NCI-H187 treated with DMSO at 0.1 percent for 48 hours (cell line): ENCODE results near the gene NAA38.

ENCODE experiments used
- DNase-seq: peaks from one replicate; lab custom pipeline; 2025; lab: John Stamatoyannopoulos, UW

Gene NAA38

GRCh38 chr17:7852919-7853690, 4.3 kb downstream of the NAA38 start:
- no peak for DNase-seq

- DNase-seq, result no peak
Measured at GRCh38 chr17:7852262-7852670, 5.1 kb downstream of the NAA38 start.

DNA sequence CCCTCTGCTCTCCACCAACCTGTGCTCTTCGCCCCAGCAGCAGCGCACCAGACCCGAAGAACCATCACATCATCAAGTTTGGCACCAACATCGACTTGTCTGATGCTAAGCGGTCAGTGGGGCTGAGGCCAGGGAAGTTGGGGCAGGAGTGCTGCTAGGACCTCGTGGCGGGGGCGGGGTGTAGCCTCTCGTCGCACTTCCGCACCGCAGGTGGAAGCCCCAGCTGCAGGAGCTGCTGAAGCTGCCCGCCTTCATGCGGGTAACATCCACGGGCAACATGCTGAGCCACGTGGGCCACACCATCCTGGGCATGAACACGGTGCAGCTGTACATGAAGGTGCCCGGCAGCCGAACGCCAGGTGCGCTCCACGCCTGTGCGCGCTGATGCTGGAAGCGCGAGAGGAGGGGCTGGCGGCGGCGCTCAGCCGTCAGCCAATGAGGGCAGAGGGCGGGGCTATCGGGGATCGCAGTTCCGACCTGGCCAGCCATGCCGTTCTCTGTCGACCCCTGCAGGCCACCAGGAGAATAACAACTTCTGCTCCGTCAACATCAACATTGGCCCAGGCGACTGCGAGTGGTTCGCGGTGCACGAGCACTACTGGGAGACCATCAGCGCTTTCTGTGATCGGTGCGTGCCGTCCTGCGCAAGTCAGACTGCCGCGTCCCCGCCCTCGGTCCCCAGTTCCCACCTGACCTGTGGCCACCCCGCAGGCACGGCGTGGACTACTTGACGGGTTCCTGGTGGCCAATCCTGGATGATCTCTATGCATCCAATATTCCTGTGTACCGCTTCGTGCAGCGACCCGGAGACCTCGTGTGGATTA, 5.7 kb downstream of the NAA38 start:
- no peak for DNase-seq

DNA sequence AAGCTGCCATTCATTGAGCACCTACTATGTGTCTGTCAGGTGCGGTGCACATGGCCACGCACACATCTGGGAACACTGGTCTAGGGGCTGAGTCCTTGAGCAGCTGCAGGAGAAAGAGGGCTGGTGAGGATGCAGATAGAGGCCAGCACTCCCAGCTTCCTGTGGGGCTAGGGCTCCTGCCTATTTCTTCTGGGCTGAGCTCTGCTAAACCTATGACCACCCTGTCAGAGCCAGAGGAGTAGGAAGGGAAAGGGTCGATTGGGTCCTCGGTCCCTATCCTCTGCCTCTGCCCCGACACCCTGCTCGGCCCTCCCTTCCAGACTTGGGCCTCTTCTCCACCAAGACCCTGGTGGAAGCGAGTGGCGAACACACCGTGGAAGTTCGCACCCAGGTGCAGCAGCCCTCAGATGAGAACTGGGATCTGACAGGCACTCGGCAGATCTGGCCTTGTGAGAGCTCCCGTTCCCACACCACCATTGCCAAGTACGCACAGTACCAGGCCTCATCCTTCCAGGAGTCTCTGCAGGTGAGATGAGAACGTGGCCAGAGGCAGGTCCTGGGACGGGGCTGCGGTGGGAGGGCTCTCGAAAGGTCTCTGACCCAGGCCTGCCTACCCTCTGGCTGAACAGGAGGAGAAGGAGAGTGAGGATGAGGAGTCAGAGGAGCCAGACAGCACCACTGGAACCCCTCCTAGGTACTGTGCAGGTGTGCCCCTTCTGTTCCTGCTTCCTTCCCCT, 6.5 kb downstream of the NAA38 start:
- DNase-seq, result no peak

DNA sequence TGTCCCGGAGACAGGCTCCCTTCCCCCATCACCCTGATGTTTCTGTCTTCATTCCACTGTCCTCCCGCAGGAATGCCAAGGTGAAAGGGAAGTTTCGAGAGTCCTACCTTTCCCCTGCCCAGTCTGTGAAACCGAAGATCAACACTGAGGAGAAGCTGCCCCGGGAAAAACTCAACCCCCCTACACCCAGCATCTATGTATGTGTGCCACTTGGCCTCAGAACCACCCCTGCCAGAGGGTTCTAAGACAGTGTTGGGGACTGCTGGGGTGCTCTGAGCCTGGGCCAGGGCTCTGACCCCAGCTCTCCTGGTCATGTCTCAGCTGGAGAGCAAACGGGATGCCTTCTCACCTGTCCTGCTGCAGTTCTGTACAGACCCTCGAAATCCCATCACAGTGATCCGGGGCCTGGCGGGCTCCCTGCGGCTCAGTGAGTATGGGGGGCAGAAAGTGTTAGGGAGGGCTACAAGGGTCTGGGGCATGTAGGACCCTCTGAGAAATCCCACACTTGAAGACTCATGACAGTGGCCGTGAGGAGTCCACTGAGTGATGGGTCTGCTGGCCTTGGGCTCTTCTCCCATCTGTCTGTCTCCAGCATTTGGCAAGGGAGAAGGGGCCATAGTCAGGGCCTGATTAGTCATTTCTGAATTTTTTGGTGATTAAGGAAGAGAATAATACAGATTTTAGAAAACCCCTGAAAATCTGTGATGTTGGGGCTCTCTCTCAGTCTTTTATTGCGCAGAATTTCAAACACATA, 7.4 kb downstream of the NAA38 start:
- DNase-seq, result no peak

DNA sequence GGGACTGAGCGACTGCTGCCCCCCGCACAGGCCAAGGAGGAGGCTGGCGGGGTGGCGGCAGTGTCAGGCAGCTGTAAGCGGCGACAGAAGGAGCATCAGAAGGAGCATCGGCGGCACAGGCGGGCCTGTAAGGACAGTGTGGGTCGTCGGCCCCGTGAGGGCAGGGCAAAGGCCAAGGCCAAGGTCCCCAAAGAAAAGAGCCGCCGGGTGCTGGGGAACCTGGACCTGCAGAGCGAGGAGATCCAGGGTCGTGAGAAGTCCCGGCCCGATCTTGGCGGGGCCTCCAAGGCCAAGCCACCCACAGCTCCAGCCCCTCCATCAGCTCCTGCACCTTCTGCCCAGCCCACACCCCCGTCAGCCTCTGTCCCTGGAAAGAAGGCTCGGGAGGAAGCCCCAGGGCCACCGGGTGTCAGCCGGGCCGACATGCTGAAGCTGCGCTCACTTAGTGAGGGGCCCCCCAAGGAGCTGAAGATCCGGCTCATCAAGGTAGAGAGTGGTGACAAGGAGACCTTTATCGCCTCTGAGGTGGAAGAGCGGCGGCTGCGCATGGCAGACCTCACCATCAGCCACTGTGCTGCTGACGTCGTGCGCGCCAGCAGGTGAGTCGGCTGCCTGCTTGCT, 8.1 kb downstream of the NAA38 start:
- DNase-seq, result no peak

GRCh38 chr17:7848739-7849129, 8.6 kb downstream of the NAA38 start:
- DNase-seq, result no peak

DNA sequence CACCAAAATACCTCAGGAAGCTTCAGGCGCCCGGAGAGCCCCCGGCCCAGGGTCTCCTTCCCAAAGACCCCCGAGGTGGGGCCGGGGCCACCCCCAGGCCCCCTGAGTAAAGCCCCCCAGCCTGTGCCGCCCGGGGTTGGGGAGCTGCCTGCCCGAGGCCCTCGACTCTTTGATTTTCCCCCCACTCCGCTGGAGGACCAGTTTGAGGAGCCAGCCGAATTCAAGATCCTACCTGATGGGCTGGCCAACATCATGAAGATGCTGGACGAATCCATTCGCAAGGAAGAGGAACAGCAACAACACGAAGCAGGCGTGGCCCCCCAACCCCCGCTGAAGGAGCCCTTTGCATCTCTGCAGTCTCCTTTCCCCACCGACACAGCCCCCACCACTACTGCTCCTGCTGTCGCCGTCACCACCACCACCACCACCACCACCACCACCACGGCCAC, 9.2 kb downstream of the NAA38 start:
- no peak for DNase-seq

DNA sequence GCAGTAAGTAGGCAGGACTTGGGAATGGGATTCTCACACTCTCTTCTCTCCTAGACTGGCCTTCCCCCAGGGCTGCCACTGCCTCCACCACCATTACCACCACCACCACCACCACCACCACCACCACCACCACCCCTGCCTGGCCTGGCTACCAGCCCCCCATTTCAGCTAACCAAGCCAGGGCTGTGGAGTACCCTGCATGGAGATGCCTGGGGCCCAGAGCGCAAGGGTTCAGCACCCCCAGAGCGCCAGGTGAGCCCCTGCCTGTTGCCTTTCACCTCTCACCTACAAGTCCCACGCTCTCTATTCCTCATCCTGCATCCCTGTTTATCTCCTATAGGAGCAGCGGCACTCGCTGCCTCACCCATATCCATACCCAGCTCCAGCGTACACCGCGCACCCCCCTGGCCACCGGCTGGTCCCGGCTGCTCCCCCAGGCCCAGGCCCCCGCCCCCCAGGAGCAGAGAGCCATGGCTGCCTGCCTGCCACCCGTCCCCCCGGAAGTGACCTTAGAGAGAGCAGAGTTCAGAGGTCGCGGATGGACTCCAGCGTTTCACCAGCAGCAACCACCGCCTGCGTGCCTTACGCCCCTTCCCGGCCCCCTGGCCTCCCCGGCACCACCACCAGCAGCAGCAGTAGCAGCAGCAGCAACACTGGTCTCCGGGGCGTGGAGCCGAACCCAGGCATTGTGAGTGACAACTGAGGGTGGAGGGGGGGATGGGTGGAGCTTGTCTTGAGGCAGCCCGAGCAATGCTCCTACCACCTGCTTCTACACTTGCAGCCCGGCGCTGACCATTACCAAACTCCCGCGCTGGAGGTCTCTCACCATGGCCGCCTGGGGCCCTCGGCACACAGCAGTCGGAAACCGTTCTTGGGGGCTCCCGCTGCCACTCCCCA, 10.3 kb downstream of the NAA38 start:
- DNase-seq, result no peak

DNA sequence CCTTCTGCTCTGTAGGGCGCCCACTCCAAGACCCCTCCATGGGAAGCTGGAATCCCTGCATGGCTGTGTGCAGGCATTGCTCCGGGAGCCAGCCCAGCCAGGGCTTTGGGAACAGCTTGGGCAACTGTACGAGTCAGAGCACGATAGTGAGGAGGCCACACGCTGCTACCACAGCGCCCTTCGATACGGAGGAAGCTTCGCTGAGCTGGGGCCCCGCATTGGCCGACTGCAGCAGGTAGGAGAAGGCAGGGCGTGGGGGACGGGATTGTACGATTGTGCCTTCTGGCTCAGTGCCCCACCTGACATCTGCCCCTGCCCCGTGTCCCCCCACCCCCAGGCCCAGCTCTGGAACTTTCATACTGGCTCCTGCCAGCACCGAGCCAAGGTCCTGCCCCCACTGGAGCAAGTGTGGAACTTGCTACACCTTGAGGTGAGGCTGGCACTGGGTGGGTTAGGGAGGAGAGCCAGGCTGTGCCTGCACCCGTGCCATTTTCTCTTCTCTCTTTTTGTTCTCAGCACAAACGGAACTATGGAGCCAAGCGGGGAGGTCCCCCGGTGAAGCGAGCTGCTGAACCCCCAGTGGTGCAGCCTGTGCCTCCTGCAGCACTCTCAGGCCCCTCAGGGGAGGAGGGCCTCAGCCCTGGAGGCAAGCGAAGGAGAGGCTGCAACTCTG, 11.2 kb downstream of the NAA38 start:
- no peak for DNase-seq

DNA sequence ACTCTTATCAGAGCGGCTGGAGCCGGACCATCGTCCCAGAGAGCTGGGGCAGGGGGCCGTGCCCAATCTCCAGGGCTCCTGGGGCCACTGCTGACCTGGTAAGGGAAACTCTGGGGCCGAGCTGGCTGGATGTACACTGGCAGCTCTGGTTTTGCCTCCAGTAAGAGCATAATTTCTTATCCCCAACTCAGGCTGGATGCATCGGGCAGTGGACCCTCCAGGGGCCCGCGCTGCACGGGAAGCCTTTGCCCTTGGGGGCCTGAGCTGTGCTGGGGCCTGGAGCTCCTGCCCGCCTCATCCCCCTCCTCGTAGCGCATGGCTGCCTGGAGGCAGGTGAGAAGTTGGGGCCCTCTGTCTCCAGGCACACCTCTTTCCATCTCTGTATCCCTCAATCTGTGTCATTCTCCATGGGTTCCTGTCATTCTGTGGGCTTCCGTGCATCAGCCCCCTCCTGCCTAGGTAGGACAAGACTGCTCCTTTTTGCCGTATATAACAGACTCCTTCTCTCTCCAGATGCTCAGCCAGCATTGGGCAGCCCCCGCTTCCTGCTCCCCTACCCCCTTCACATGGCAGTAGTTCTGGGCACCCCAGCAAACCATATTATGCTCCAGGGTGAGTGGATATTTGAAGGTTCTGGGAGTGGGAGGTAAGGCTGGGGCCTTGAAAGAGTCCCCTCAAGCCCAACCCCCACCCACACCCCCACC, 11.8 kb downstream of the NAA38 start:
- no peak for DNase-seq

DNA sequence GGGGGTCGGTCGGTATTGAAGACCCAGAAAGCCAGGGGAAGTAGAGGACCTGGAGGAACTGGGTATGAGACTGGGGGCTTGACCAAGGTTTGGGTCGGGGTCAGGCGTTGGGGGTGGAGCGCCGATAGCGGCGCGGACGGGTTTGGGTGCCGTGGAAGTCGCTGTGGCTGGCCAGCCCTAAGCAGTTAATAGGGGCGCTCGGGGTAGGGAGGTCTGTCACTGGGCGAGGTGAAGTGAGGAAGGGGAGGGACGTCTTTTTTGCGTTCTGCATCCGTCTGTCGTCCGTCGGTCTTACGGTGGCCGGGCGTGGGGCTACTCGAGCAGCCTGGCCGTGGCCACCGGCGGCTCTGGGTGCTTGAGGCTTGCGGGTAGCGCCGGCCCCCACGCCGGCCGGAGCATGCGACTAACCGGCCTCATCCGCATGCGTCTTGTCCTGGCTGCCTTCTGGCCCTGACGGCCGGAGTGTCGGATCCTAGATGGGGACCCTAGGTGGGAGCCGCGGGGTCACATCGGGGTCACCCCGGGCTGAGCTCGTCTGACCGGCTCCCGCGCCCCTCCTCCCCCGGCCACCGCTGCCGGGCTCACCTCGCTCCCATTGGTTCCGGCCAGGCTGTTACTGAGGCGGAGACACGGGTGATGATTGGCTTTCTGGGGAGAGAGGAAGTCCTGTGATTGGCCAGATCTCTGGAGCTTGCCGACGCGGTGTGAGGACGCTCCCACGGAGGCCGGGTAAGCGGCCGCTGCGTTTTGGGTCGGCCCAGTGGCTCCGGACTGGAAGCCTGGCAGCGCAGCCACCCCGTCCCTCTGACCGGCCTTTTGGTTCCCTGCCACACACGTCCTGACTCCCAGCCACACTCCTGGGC, 12.8 kb downstream of the NAA38 start:
- no peak for DNase-seq

GRCh38 chr17:7843536-7844291, 13.6 kb downstream of the NAA38 start:
- no peak for DNase-seq

DNA sequence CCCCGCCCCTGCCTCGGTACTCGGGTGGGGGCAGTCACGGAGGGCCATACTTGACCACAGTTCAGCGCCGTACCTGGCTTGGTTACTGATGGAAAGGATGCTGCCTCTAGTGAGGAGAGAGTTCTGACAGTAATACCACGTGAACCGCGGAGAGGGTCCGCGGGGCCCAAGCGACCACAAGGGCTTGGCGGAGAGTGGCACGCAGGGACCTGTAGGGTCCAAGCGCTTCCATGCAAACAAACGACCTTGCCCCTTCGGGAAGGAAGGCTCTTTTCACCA, 14.2 kb downstream of the NAA38 start:
- no peak for DNase-seq

DNA sequence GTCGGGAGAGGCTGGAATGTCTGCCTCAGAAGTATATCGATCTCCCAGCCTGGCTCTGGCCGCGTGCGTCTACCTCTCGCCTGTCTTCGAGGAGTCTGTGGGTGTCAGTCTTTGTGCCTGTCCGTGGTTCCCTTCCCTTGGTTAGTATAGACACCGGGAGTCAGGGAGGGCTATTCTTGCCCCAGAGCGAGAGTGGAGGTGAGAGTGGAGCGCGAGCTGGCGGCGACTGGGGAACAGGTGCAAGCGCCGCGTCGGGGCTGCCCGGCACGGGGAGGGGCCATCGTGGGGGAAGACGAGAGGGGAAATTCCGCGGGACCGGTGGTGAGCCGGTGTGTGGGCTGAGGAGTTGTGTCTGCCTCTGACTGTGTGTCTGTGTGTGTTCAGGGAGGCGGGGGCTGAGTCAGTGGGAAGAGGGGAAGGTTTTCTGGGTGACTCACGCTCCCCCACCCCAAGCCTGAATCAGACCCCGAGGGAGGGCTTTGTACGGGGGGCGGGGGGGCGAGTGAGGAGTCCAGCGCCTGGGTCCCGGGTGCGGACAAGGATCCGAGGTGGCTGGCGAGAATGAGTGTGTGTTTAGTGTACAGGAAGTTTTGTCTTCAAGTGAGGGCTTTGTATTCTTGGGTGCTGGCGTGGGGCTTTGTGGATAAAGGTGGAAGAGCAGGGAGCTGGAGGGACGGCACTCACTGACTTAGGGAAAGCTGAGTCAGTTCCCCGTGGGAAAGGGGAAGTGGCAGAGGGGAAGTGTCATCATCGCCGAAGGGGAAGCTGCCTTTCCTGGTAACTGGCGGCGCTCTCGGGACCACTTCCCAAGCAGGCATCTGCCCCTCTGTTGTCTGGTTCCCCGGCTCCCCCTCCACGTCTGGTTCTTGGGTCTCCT, 14.7 kb downstream of the NAA38 start:
- DNase-seq, result no peak

GRCh38 chr17:7841915-7842379, 15.4 kb downstream of the NAA38 start:
- DNase-seq, result peak; percentile 52
